HuH-7.5 (cell line): ENCODE results near the gene SARDH.

Source experiments
- DNase-seq: peaks from one replicate; pipeline ENCODE4 v3.0.0; 2011; ENCODE audit warnings: low spot score

The SARDH gene

DNA sequence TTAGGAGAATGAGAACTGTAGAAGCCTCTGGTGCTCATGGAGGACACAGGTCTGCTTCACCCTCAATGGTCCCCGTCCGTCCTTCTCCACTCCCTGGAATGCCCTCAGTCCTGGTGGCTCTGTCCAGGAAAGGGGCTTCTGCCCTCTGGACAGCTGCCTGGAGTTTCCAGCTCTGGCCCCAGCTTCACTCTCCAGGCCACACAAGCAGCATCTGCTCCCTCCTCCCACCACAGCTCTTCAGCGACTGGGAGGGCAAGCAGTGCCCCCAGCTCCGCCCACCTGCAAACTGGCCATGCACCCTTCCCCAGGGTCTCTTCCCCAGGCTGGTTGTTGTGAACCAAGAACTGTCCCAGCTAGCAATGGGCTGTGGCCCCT, 4.7 kb downstream of the SARDH start:
- no peak for DNase-seq

DNA sequence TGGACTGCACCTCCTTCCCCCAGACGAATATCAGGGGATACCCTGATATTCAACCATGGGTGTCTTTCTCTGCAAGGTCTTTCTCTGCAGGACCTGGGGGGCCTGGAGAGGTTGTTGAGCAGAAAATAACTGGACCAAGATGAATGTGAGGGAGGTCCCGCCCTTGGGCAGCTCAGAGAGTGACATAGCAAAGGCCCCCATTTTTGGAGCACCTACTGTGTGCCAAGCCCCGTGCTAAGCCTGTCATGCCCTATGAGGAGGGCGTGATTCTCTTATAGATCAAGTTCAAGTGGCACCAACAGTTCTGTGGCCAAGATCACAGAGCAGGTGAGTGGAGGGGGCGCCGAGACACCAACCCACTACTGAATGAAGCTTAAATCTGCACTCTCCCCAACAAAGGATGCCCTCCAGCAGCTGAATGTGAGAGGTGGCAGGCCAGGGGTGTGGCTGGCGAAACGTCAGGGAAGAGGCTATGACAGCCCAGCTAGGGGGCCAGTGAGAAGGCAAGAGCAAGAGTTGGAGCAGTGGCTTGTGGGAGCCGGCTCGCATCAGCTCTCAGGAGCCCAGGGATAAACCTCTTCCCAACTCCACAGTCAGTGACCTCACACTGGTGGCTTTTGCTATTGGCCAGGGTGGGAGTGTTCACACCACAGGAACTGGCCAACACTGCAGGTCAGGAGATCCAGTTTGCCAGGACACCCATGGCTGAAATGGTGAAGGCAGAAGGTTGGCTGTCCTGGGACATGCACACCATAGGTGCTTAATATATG, 5.3 kb downstream of the SARDH start:
- no peak for DNase-seq

DNA sequence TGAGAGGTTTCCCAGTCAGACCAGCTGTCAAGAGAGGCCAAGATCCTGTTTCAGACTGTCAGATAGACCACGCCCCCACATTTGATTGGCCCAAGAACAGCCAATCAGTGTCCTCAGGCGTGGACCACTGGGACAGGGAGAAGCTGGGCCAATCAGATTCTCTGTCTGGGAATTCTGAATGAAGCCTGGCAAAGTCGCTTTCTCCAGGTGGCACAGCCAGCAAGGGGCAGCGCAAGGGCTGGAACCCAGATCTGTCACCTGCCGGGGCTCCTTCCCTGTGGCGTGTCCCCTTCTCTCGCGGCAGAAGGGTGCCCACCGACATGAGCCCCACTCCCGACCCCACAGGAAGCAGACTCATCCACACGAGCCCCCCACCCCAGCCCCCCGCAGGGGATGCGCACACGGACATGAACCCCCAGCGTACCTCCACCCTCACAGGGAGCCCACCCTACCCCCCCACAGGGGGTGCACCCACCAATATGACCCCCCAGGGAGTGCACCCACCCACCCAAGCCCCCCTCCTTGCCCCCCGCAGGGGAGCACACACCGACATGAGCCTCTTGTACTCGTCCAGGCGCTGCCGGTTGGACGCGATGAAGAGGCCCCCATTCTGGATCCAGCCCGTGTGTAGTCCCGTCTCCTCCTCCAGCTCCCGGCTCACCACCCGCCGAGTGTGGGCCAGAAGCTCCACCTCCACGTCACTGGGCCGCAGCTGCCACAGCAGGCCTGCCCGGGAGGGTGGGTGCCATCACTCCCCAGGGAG, 6.1 kb downstream of the SARDH start:
- DNase-seq: peak; percentile 58

DNA sequence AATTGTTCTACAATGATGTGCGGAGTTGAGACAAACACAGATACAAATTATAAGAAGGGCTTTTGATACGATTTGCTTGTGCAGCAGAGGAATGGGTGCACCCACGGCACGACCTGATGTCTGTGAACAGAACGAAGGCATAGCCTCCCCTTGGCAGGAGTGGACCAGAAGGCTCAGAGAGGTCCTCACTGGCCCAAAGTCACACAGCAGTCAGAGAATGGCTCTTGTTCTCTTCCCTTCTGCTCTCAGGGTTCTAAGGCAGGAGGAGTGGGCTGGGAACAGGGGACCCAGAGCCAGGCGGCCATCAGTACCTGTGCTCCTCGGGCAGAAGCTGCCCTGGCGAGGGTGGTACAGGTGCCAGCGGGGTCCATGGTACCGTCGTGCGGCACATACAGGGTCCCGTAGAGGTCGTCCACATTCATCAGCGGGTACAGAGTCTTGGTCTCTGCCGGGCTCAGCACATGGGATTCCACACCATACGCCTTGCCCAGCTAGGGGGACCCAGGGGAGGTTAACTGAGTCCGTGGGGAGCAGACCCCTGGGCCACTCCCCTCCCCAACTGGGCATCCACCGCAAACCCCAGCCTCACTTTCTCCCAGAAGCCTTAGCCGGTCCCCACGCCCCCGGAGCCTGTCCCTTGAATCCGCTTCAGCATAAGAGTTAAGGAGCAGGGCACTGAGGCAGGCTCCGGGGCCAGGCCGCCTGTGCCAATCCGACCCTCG, 7.0 kb downstream of the SARDH start:
- no peak for DNase-seq

DNA sequence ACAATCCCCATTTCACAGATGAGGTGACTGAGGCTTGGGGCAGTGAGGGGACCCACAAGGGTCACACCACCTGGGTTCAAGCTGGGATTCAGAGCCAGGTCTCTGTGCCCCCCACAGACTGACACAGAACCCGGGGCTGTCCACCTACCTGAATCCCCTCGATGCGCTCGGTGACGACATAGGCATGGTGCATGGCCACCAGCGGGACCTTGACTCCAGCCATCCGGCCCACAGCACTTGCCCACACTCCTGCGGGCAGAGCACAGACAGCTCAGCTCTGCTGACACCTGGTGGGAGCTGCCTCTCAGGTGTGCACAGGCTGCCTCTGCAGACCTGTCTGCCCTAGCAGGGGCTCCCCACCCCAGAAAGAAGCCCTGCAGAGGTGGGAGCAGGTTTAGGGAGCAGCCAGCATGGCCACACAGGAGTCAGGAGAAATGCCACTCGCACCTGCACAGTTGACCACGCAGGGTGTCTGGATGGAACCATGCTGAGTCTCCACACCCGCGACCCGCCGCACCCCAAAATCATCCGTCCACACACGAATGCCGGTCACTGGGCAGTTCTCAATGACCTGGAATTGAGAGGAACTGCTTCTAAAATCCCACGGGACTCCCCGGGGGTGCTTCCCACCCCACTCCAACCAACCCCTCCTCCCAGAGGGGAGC, 8.4 kb downstream of the SARDH start:
- DNase-seq: no peak

DNA sequence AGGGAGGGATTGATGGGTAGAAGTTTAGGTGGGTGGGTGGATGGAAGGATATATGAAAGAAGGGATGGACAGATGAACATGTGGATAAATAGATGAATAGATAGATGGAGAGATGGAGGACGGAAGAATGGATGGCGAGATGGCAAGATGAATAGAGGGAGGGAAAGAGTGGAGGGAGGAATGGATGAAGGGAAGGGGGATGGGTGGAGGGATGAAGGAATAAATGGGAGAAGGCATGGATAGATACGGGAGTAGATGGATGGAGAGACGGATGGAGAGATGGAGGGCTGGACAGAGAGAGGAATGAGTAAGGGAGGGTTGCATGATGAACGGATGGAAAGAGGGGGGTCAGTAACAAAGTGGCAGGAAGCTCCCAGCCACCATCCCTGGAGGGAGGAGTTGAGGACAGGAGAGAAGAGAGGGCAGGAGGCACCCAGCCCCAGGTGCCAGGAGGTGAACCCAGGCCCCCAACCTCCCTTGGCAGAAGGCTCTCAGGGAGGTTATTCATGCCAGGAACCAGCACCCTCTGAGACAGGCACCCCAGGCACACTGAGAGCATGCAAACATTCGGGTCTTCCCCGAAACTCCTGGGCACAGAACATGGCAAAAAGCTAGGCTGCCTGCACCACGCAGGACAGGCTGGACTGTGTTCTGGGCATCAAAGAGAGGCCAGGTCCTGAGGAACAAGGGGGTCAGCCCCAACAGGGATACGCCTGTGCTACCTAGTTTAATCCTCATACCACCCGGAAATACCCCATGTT, 9.1 kb downstream of the SARDH start:
- DNase-seq: no peak

DNA sequence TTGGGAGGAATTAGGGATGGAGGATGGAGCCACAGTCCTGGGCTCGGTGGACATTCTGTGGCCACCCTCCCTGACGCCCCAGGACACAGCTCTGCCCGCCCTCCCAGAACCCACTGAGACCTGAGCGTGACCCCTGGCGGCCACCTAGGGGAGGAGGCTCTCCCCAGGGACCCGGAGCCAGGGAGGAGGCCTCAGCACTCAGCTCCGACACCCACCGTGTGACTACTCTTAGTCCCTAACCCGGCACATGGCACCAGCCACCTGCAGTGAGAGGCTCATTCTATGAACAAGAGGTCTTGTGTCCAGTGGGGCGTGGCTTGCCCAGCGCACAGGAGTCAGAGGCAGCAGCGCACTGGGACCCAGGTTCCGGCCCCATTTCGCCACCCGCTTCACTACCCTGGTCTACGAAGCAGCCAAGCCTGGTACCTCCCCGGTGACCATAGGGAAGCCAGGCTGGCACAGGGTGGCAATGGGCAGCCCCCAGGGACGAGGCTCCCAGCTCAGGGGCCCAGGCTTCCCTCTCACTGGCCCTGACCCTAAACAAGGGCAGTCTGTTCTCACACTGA, 10.2 kb downstream of the SARDH start:
- no peak for DNase-seq

DNA sequence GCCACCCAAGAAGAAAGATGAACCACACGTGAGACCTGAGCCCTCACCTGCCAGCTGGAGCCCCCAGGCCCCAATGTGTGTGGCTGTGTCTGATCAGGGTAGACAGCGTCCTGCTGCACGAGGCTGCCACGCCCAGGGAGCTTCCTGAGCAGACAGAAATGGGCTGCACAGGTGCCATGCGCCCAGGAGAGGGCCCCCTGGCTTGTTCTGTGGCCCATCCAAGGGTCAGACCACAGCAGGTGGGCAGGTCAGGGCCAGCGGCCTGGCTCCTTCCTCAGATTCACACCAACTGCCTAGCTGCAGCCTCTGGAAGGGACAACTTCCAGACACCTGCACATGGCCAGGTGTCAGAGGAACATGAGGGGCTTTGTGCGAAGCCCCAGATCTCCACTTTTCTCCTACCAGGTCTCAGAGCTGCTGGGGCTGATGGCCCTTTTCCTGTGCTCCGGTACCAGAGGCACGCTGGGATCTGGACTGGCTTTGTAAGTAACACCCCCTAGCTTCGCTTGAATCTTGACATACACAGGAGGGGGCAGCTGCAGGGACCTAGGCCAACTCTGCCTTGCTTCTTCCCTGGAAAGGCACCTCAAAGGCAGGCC, 10.8 kb downstream of the SARDH start:
- no peak for DNase-seq

DNA sequence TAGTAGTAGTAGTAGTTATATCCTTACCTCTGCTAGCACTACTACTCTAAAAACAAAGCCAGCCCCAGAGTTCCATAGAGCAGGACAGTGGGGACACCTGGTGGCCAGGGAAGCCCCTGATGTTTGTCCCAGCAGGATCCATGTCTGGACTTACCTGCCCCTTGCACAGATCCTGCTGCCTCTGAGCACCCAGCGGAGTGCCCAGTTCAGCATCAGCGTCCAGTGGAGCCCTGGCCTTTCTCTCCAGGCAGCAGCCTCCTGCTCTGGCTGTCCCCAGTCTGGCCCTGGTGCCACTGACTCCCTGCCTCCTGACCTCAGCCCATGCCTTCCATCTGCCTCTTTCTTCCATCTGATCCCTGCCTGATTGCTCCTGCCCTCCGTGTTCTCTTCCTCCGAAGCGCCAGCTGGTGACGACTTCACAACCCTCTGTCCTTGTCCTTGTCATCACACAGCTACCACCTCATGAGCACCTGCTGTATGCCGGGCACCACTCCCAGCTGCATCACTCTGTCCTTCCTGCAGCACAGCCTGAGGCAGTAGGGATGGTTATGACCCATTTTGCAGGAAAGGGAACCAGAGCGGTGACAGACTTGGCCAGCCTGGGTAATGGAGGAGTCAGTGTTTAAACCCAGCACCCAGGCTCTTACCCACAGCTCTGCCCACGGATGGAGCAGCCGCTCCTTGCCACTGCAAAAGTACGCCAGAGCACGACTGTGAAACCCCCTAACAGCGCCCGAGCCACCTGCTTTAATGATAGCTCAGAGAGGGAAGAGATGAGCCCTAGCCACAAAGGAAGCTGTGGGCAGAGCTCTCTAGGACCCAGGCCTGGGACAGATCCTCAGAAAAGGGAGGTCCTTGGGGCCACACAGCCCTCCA, 11.5 kb downstream of the SARDH start:
- peak; percentile 82 for DNase-seq

DNA sequence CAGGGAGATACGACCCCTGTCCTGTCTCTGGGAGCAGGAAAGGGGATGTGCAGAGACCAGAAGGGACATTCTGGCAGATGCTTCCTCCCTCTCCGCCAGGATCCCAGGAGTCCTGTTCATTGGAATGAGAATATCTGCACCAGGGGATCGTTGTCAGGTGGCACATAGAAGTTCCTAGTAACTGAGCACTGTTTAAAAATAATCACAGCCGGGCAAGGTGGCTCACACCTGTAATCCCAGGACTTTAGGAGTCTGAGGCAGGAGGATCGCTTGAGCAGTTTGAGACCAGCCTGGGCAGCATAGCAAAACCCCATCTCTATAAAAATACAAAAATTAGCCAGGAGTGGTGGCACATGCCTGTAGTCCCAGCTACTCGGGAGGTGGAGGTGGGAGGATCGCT, 12.3 kb downstream of the SARDH start:
- no peak for DNase-seq

DNA sequence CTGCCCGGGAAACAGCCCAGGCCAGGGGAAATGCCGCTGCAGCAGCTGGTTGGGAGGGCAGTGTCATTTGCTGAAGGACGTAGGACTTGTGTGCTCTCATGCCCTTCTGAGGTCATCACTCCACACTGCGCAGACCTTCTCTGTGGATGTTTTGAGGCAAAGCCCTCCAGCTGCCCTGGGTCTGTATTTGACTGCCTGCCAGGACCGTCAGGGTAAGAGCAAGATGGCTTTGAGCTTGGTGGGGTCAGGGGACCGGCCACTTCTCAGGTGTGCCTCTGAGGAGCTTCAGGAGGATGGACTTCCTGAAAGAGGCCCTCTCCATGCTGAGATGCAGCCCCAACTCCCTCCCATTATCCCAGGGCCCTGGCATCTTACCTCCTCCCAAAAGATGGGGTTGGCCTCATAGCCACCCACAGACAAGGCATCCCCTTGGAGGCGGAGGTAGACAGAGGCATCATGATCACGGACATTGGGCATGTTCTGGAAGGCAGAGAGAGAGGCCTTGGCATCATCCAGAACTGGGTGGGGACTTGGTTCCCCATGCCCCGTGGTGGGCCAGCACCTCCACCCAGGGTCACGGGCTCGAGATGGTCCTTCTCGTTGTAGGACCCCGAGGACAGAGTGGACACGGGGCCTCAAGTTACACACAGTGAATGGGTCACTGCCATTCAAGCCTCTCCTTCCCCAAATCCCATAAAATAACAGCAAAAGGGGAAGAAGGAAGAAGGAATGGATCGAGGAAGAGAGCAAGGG, 19.4 kb downstream of the SARDH start:
- no peak for DNase-seq

DNA sequence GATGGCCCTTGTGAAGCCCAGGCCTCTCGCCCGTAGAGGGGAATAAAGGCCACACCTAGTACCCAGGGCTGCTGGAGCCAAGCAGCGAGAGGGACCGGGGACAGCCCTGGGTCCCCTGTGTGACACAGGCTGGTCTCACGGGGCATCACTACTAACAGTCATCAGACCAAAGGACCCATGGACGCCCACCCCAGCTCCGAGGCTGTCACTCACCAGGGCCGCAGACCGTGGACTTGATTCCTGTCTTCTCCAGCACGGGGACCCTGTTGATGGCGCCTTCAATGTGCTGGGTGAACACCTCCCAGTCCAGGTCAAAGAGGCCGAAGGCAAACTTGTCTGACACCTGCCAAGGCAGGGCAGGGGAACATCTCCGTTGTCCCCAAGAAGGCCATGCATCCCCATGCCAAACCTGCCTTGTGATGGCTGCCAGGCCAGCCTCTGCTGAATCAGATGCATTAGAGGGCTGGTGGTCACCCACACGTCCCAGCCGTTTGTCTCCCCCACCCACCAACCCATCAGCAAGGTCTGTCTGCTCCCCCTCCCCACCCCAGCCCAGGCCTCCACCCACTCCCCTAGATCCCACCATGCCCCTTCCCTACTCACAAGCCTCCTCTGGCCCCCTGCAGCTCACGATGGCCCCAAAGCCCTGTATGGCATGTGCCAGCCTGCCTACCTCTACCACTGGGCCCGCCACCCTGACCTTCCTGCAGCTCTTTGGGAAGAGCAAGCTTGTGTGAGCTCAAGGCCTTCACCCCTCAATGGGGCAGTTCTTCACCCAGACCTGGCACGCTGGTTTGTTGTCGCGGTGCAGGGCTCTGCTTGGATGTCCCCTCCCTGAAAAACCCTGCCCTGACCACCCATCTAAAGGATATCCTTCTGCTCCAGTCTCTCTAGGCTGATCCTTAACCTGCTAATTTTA, 20.8 kb downstream of the SARDH start:
- no peak for DNase-seq

DNA sequence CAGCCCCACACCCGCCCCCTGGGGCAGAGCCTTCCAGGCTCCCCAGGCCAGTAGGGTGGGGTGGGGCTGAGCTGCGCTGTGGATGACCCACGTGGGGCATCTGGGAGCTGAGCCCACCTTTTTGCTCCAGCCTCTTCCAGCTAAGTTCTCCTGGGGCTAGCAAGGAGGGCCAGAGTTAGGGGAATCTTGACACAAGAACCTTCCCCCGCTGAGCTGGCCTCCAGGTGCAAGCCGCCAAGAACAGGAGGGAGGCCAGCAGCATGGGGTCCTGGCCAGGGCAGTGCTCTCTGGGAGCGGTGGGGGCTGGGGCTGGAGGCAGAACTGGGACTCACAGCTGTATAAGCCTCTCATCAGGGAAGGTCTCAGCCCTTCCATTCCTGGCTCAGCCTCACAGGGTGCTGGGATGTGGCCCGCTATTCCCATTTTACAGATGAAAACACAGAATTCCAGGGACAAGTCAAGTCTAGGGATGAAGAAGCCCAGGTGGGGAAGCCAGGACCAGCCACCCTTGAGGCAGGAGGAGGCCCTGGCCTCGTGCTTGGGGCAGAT, 21.5 kb downstream of the SARDH start:
- DNase-seq: no peak

DNA sequence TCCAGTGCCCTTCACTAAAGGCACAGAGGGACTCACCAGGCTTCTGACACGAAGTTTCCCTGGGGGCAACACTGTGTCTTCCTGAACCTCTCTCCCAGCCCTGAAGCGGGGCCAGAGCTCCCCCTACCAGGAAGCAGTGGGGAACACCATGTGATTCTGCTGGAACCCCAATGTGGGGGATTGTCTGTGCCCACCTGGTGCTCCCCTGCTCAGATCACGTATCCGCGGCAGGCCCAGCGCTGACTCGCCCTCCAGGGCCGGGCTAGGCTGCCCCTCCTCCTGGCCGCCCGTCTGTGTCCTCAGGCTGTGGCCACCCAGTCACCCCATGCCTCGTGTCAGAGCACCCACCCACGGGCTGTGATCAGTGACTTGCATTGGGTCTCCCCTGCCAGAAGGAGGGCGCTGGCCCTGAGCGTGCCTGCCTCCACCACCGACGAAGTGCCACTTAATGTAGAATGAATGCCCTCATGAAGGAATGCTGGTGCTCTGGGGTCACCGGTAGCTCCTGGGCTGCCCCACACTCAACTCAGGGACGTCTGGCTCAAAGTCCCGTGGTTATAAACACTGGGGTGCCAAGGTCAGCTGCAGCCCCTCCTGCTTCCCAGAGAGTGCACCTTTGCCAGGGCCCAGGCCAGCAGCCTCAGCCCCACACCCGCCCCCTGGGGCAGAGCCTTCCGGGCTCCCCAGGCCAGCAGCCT, 22.1 kb downstream of the SARDH start:
- DNase-seq: no peak

DNA sequence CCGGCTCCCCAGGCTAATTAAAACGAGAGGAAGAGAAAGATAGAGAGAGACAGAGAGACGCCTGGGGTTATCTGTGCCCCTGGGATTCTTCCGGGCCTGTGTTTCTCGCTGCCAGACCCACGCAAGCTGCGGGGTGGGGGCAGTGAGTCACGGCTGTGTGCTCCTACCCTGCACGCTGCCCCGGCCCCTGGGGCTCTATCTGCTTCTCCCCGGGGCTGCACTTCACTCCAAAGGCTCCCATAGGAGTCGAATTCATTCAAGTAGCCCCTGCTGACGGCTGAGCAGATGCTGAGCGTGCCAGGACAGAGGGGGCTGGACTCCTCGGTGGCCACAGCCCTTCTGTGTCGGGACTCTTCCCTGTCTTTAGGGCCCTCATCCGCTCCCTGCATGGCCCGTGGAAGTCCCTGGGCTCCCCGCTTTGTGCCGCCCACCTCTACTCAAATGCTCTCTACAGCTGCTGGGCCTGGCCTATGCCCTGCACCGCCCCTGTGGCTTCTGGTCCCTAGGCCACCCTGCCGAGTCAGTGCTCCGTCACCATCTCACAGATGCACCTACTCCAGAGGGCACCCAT, 22.8 kb downstream of the SARDH start:
- no peak for DNase-seq

DNA sequence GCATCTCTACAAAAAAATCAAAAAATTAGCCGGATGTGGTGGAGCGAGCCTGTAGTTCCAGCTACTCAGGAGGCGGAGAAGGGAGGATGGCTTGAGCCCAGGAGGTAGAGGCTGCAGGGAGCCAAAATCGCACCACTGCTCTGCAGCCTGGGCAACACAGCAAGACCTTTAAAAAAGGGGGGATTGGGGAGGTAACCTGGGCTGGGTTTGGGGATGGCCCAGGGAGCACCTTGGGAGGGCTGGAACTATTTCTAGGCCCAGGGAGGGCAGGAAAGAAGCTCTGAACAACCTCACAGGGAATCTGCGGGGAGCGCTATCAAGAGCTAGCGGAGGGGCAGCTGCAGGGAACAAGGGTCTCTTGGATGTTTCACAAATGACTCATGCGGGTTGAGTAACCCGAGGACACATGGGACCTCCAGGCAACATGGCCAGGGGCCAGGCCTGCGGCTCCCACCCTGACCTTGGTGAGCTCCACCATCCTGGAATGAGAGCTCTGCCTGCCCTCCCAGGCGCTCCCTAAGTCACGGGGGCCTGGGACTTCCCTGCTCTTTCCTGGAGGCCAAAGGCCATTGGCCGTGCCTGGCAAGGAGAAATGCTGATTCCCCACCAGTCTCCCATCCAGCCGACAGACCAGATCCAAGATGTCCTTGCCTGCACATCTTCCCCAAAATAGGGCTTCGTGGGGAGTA, 23.4 kb downstream of the SARDH start:
- DNase-seq: peak; percentile 68
